Ramos (cell line): ENCODE results near the gene LARP4B.
"Not testable (repeated sequence)": the region's sequence is repeated elsewhere in the genome, so short reads cannot be mapped to it uniquely, and the experiment has no call there.

Experiments used
- in situ Hi-C: fragments of 300-500 bp; cut with MboI; formaldehyde crosslinking; loops from one replicate; pipeline ENCODE4 v1.14.3; 2022; ENCODE audit warnings: low sequenced_read_pairs; ENCODE audit not compliant: unreplicated experiment

Gene LARP4B

DNA sequence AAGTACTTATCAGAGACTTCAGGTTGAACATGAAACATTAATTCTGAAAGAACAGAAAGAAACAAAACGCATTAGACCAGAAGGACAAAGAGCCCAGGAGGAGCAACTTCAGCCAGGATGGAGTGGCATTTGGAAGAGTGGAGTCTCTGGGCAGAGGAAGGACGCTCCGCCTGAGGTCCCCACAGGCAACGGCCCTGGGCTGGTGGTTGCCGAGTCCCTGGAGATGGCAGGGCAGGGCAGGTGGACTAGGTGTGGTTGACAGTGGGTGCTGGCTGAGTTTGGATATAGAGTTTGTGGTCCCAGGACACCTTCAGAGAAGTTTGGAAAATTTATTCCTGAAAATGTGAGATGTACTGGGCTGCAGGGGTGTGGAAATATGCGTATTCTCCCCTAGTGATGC, 27.4 kb upstream of the LARP4B start:
- in situ Hi-C loops, result no loop called here

DNA sequence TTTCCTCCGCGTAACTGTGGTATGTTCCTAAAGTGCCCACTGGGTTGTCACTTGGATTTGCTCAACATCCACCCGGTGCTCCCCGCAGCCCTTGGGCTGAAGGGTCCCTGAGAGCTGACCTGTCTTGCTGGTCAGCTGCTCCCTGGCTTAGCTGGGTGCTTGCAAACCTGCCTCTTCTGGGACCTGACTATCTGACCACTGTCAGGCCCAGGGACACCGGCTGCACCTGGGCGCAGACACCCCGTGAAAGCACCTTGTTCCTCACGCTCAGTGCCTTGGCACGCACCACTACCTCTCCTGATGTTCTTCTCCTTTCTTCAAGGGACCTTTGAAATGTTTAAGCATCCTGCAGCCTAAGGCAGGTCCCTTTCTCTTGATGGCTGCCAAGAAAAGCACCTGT, 26.6 kb upstream of the LARP4B start:
- in situ Hi-C loops, result no loop called here

DNA sequence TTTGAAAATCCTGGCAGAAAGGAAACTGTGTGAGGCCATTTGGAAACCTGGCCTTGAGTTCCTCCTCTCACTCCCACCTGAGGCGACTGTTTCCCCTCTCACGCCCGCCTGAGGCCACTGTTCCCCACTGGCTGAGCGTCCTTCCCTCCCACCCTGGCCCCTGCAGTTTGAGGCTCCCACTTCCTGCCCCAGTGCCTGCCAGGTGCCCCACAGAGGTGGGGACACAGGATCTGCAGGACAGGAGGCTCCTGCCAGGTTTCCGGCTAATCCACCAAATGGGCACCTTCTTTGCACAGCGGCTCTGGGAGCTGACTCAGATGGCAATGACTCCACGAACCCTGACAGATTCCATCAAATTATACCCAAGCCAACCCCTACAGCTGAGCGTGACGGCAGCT, 24.3 kb upstream of the LARP4B start:
- in situ Hi-C loops, result no loop called here

DNA sequence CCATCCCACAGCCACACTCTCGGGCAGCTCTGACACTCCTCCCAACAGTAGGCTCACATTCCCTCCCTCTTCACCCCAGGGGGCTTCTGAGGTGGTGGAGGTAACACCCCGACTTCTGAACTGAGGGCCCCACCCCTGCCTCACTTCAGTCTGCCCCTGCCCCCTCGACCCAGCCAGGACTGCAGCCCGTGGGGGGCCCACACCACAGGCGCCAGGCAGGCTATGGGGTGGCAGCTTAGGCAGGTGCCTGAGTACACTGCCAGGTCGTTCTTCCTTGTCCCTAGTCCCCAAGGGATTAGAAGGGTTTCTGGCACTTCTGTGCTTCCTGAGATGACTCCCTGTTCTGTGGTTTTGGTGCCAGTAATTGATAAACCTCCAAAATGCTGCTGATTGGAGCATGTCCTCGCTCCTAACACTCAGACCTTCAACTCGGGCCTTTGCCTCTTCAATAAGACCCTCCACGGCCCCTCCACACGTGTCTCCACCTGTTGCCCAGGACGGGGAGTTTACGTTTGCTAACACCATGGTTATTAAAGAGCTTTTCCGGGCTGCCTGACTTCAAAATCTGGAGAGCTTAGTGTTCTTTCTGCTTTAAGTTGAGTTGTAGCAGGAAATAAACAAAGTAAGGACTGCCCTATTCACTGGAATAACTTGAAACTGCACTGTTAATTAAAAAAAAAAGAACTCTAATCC, 23.8 kb upstream of the LARP4B start:
- in situ Hi-C loops, result no loop called here

DNA sequence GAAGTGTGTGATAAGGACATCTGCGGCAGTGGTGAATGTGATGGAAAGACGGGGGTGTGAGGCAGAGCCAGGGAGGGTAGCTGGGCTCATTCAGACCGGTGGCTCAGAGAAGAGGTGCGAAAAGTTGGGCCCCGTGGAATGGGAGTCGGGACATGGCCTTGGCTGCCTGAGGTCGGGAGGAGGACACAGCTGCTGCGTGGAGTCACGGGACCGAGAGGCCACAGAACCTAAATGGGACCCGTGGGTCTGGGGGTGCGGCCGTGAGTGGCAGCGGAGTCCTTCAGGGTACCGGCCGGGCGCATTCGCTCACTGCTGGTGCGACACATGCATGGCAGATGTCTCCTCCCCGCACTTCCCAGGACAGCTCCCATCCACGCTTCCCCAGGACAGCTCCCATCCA, 22.9 kb upstream of the LARP4B start:
- in situ Hi-C loops, result no loop called here

DNA sequence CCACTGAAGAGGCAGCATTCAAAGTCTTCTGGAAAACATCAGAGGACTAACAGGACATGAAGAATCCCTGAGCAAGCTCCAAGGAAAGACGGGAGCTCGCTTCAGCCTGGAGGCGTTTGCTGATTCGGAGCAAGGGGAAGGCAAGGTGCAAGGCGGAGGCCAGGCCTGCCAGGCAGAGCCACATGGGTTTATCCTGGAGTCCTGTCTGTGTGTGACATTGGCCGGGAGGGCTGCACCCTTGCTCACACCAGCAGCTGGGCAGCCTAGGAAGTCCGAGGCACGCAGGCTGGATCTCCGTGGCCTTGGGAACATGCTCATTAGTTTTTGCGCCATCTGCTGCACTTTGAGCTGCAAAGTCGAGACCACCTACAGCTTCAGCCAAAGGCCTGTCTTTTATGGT, 22.3 kb upstream of the LARP4B start:
- in situ Hi-C loops, result no loop called here

DNA sequence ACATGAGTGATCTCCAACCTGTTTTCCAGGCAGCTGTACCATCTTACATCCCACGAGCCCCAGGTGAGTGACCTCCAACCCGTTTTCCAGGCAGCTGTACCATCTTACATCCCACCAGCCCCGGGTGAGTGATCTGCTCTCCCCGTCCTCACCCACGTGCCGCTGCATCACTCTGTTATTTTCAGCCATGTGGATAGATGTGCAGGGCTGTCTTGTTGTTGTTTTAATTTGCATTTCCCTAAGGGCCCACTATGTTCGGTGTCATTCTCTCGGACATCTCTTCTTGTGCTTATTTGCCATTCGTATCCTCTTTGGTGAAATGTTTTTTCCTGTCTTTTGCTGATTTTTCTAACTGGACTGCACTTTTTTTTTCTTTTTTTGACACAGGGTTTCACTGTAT, 17.9 kb upstream of the LARP4B start:
- in situ Hi-C loops, result no loop called here

DNA sequence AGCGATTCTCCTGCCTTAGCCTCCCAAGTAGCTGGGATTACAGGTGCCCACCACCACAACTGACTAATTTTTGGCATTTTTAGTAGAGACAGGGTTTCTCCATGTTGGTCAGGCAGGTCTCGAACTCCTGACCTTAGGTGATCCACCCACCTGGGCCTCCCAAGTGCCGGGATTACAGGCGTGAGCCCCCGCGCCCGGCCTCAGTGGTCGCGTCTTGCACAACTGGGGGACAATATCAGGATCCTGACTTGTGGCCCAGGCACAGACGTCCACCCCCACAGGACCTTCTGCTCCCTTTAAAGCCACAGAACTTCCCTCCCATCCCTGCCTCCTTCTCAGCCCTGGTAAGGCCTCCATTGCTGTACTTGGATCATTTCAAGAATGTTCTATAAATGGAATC, 16.8 kb upstream of the LARP4B start:
- in situ Hi-C loops, result no loop called here

DNA sequence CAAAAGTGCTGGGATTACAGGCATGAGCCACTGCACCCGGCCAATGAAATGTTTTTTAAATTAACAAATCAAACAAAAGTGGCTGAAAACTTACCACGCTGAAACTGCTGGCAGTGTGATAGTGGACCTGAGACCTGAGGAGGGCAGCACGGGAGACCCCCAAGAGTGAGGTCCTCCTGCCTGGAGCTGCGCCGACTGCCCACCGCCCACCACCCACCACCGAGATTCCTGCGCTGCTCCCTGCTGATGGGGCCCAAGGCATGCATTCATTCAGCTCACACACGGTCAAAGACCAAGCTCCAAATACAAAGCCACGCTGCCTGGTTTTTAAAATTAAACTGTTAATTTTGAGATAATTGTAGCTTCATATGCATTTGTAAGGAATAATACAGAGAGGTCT, 16.4 kb upstream of the LARP4B start:
- in situ Hi-C loops, result no loop called here

DNA sequence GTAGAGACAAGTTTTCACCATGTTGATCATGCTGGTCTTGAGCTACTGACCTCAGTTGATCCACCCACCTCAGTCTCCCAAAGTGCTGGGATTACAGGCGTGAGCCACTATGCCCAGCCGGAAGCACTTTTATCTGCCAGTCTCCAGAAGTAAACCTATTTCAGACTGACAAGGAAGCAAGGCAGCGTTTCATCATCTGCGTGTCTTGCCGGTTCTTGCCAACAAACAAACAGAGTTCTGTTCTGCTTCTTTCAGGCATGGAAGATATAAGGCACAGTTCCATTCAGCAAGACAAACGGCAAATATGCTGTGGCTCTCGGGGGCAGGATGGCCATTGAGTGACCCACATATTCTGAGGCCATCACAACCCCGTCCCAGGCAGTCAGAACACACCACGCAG, 15.5 kb upstream of the LARP4B start:
- in situ Hi-C loops, result no loop called here

DNA sequence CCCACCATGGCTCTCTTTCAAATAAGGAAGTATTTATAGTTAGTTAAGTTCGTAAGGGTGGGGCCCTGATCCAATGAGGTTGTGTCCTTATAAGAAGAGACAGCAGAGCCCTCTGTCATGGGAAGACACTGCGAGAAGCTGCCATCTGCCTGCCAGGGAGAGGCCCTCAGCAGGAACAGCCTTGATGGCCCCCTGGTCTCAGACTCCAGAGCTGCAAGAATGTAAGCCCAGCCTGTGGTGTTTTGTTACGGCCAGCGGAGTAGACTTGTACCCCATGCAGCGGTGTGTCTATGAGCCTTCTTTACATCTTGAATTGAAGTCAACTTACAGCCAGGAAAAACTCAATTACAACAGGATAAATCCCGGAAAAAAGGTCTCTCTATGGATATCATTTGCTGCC, 14.3 kb upstream of the LARP4B start:
- in situ Hi-C loops, result no loop called here

DNA sequence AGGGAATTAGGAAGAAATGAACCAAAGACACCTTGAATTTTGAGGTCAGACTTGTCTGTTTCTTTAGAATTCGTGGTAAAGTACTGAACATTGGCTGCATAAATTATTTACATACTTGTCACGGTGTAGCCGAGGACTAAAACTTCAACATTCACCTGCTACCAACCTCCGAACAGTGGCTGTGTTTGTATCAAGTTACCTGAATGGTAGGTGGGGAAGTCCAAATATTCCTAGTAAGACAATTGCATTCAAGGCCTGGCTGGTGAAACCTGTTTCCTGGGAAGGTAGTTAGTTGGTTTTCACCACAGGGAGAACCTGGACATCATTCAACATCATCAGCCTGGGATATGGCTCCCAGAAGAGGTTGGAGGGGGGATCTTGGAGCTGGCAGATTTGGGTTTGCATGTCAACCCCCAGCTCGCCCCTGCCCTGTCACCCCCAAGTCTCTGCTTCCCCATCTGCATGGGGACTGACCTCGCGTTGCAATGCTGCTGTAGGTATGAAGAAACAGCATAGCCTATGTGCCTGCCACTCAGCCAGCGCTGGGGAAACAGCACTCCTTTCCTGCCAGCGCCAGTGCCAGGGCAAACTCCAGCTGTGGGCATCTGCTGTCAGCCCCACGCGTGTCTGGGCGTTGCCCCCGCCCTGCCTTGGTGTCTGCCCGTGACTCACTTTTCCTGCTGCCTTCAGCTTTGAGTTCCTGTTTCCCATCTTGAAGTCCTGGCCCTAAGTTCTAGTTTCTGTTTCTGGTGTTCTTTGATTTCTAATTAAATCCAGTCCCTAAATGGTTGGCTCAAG, 12.7 kb upstream of the LARP4B start:
- in situ Hi-C loops, result no loop called here

DNA sequence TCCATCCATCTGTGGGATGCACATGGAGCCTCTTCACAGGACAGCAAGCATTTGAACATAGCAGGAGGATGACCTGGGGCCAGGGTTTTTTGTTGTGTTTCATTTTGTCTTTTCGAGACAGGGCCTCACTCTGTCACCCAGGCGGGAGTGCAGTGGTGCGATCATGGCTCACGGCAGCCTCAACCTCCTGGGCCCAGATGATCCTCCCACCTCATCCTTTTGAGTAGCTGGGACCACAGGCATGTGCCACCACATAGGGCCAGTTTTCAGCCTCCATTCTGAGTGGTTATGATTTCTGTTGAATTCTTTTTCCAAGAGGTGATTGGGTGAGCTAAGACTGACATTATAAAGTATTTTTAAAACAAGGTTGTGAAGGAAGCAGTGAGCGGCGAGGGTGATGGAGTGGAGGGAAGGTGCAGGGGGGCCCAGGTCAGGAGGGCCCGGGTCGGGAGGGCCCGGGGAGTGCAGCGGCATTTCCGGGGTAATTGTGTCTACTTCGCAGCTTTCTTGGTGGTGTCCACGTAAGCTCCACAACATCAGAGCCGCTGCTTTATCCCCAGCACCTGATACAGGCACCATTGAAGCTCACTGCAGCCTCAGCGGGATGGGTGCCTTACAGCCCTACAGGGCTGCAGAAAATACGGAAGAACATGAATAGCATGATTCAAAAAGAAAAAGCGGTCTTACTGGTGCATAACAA, 12.0 kb upstream of the LARP4B start:
- in situ Hi-C loops, result no loop called here

DNA sequence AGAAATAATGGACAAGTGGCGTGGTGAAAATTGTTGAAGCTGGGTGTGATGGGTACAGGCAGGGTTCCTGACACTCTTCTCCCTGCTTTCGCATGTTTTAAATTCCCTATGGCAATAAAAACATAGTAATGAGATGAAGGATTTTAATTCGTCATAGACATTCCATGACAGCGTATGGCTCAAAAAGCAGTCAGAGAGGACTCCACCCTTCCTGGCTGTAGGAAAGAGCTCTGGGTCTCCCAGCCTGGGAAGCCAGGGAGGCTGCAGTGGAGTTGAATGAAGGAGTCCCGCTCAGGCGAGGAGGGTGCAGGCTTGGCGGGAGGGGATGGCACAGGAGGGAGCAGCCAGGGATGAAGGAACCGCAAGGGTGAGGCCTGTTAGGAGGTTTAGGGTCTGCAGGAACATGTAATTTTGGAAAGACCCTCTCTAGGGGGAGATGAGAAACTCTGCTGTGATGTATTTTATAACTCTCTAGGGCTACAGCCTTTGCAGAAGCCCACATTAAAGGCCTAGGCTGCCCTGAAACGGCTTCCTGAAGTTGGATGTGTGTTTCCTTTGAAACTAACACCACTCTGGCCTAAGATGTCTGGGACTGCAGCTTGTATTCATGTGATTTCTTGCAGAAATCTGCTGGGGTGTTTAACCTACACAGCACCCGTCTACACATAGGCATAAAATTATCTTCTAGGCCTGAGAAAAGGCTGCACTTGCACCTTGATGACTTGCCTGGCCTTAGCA, 7.6 kb upstream of the LARP4B start:
- in situ Hi-C loops, result no loop called here

DNA sequence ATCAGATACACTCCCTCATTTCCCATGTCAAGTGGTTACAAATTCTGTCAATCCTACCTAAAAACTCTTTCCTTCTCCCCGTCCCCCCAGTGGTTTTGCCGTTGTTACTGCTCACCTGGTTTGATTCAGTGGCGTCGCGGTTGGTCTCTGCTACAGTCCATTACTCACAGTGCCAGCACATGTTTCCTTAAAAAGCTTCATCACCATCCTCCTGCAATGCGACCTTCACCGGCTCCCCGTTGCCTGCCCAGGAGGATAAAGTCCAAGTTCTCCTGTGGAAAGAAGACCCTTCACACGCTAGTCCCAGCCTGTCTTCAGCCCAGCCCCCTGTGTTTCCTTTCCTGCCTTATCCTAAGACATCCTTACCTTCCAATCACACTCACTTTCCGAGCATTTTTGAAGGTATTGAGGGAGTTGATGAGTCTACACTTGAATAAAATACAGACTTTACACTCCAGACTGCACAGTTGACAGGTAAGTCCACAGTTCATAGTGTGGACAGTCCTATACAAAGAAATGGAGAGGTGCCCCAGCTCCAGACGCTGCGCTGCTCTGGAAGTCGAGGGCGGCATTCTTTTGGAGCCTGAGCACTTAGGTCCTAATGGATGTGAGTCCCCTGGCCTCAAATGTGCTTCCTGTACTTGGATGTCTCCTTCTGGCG, 3.4 kb upstream of the LARP4B start:
- in situ Hi-C loops, result no loop called here

DNA sequence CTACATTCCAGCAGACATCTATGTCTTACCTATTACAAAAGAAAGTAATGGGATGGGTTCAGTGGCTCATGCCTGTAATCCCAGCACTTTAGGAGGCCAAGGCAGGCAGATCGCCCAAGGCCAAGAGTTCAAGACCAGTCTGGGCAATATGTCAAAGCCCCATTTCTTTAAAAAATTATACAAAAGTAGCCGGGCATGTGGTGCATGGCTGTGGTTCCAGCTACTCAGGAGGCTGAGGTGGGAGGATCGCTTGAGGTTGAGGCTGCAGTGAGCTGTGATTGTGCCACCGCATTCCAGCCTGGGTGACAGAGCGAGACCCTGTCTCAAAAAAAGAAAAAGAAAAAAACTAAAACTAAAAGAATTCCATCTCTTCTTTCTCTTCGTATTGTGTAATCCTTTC, 2.7 kb upstream of the LARP4B start:
- in situ Hi-C loops, result not testable (repeated sequence)

DNA sequence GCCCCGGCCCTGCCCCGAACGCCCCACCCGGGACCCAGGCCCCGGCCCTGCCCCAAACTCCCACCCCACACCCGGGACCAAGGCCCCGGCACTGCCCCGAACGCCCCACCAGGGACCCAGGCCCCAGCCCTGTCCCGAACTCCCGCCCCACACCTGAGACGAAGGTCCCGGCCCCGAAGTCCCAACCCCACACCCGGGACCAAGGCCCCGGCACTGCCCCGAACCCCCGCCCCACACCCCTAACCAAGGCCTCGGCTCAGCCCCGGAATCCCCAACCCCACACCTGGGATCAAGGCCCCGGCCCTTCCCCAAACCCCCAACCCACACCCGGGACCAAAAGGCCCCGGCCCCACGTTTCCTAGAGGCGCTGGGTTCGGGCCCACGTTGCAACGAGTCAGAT, 1.1 kb upstream of the LARP4B start:
- in situ Hi-C loops, result no loop called here

DNA sequence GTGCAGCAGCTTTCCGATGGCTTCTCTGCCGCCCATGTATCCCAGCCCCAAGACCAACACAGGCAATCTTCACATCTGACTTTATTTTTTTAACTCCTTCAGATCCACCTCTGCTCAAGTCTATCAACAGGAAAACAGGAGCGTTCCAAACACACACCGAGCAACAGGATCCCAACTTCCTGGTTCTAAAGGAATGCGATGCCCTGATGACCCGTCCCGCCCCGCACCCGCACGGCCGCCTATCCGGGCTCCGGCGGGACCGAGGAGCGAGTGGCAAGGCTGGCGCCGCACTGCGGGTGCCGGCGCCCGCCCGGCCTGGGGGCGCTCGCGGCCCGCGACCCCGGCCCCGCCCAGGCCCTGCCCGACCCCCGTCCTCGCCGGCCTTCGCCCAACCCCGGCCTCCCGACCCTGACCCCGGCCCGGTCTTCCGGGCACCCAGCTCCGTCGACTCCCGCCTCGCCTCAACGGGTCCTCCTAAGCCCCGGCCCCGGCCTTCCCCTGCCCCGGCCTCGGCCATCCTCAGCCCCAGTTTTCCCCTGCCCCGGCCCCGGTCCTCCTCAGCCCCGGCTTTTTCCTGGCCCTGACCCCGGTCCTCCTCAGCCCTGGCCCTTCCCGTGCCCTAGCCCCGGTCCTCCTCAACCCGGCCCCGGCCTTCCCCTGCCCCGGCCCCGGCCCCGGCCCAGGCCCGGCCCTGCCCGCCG, 730 bp downstream of the LARP4B start:
- in situ Hi-C loops, result no loop called here

DNA sequence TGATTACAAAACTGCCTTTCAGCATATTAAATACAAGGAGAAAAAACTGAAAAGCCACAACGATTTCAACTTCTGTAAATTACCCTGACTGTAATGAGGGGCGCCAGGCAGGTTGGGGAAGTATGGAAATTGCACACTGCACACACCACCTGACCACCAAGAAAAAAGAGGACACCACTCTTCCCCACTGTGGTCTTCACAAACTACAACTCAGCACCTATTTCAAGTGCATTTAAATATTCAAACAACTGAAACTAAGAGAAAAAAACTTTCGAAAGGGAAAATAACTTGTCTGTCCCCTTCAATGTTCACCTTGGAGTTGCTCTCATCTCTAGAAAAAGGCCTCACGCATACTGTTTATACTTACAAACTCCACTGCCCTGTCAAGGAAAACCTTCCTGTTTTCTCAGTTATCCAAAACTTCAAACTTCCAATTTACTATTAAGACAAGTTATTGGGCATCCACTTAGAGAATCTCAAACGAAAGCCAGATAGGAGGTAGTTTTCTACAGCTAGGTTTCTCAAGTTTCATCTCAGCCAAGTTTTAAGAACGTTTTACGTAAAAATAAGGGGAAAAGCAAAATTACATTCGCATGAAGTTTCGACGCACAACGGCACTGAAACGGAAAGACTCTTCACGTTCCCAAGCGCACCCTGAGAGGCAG, 1.4 kb downstream of the LARP4B start:
- in situ Hi-C loops, result no loop called here
